PC-3 (cell line): ENCODE data around the gene MCTP2. TPM values are rescaled to one million over a fixed set of nuclear protein-coding genes. Genes with fewer than 3 reads are reported as not detected.

Source experiments
- ATAC-seq: fragments of 200-7000 bp; cut with Tn5 transposase; 2 replicates; pipeline ENCODE4 v1.9.1; 2020; ENCODE audit warnings: mild to moderate bottlenecking, moderate library complexity
- BruUV-seq: library from RNA; stranded (reverse); fragments of 400-500 nt; replicated peaks from 2 replicates; lab custom pipeline; 2021; lab: Mats Ljungman, UMichigan
- CTCF ChIA-PET: fragments of 300-600 bp; sonication (Branson Sonifier 250); formaldehyde crosslinking; loops from one replicate; lab custom pipeline; 2022; ENCODE audit warnings: antibody characterized with exemption; lab: Charles Lee
- POLR2A ChIA-PET: fragments of 300-600 bp; sonication (Branson Sonifier 250); formaldehyde crosslinking; loops from one replicate; lab custom pipeline; 2022; ENCODE audit warnings: antibody characterized with exemption; ENCODE audit not compliant: unreplicated experiment; lab: Charles Lee
- DNase-seq: peaks from one replicate; pipeline ENCODE4 v3.0.0-alpha.2; 2015
- H2AFZ ChIP-seq: fragments of 300-600 bp; sonication (generic); 2 replicates; pipeline ENCODE4 v1.6.0; 2016; ENCODE audit warnings: antibody characterized with exemption, low read length
- H3F3A ChIP-seq: fragments of 300-600 bp; sonication (generic); one replicate; pipeline ENCODE4 v1.6.0; 2017; ENCODE audit warnings: antibody characterized with exemption, low read length, control low read depth, mild to moderate bottlenecking; ENCODE audit not compliant: unreplicated experiment
- H3K27ac ChIP-seq: fragments of 300-600 bp; sonication (generic); 2 replicates; pipeline ENCODE4 v1.5.1; 2016; ENCODE audit warnings: mild to moderate bottlenecking, low read length
- H3K27me3 ChIP-seq: fragments of 300-600 bp; sonication (generic); 2 replicates; pipeline ENCODE4 v1.6.1; 2016; ENCODE audit warnings: low read length, mixed read lengths
- H3K36me3 ChIP-seq: fragments of 300-600 bp; sonication (generic); 2 replicates; pipeline ENCODE4 v1.6.1; 2016; ENCODE audit warnings: low read depth, mixed run types, low read length, mixed read lengths
- H3K4me1 ChIP-seq: fragments of 300-600 bp; sonication (generic); 2 replicates; pipeline ENCODE4 v1.5.1; 2016; ENCODE audit warnings: low read length; ENCODE audit not compliant: insufficient read depth
- H3K4me2 ChIP-seq: fragments of 300-600 bp; sonication (generic); 2 replicates; pipeline ENCODE4 v1.6.0; 2016; ENCODE audit warnings: low read length
- H3K4me3 ChIP-seq: fragments of 300-600 bp; sonication (generic); 2 replicates; pipeline ENCODE4 v1.5.1; 2016; ENCODE audit warnings: mild to moderate bottlenecking, low read length, mixed read lengths
- H3K79me2 ChIP-seq: fragments of 300-600 bp; sonication (generic); 2 replicates; pipeline ENCODE4 v1.6.1; 2017; ENCODE audit warnings: low read length, mixed read lengths
- H3K9ac ChIP-seq: fragments of 300-600 bp; sonication (generic); 2 replicates; pipeline ENCODE4 v1.6.0; 2016; ENCODE audit warnings: mild to moderate bottlenecking, low read length
- H3K9me2 ChIP-seq: fragments of 300-600 bp; sonication (generic); replicated peaks from 2 replicates; pipeline ENCODE4 v1.6.1; 2016; ENCODE audit warnings: mixed run types, low read length, mixed read lengths
- H3K9me3 ChIP-seq: fragments of 300-600 bp; sonication (generic); 2 replicates; pipeline ENCODE4 v1.6.1; 2016; ENCODE audit warnings: low read length, mixed read lengths
- H4K20me1 ChIP-seq: fragments of 300-600 bp; sonication (generic); 2 replicates; pipeline ENCODE4 v1.6.1; 2016; ENCODE audit warnings: low read length, mixed read lengths
- EZH2 ChIP-seq: fragments of 300-600 bp; sonication (generic); IDR thresholded peaks from one replicate; pipeline ENCODE4 v1.6.1; 2017; ENCODE audit warnings: antibody characterized with exemption, mild to moderate bottlenecking, low read length; ENCODE audit not compliant: unreplicated experiment
- EZH2phosphoT487 ChIP-seq: fragments of 300-600 bp; sonication (generic); IDR thresholded peaks from 2 replicates; pipeline ENCODE4 v1.6.1; 2018; ENCODE audit warnings: mild to moderate bottlenecking, antibody characterized with exemption, low read length, borderline replicate concordance
- intact Hi-C: fragments of 100-400 bp; cut with micrococcal nuclease; formaldehyde crosslinking; loops from 2 replicates; pipeline ENCODE4 v1.9.0; 2023
- total RNA-seq: library from RNA; depleted of rRNA; stranded (reverse); fragments of >200 nt; gene quantifications from 2 replicates; pipeline ENCODE4 v1.2.3, GENCODE V29; 2014
- TF ChIP-seq, protein P1 (sequence below): fragments of 300-600 bp; sonication (generic); conservative IDR thresholded peaks from 2 replicates; pipeline ENCODE4 v1.5.1; 2017; ENCODE audit warnings: antibody characterized with exemption, low read depth, mild to moderate bottlenecking, low read length

The MCTP2 gene
- total RNA-seq, 1 experiment from 2014 or later, result 6.2 TPM

GRCh38 chr15:94455297-94455696, 223.9 kb downstream of the MCTP2 start:
- Histone ChIP-seq H4K20me1 (no peaks in the 10 kb centered on the region), H3K4me3 (no peak overlapping the region), H3K4me2 (no peak overlapping the region), H3F3A (no peaks in the 10 kb centered on the region), H3K27ac (no peak overlapping the region), H3K9ac (no peak overlapping the region), H3K9me3 (no peaks in the 10 kb centered on the region), H3K4me1 (no peaks in the 10 kb centered on the region), H3K9me2 (no peaks in the 10 kb centered on the region), H2AFZ (no peak overlapping the region), H3K79me2 (no peaks in the 10 kb centered on the region), H3K36me3 (no peaks in the 10 kb centered on the region), H3K27me3 (no peaks in the 10 kb centered on the region)
- BruUV-seq, result no TSS peak
- TF ChIP-seq, protein P1, sequence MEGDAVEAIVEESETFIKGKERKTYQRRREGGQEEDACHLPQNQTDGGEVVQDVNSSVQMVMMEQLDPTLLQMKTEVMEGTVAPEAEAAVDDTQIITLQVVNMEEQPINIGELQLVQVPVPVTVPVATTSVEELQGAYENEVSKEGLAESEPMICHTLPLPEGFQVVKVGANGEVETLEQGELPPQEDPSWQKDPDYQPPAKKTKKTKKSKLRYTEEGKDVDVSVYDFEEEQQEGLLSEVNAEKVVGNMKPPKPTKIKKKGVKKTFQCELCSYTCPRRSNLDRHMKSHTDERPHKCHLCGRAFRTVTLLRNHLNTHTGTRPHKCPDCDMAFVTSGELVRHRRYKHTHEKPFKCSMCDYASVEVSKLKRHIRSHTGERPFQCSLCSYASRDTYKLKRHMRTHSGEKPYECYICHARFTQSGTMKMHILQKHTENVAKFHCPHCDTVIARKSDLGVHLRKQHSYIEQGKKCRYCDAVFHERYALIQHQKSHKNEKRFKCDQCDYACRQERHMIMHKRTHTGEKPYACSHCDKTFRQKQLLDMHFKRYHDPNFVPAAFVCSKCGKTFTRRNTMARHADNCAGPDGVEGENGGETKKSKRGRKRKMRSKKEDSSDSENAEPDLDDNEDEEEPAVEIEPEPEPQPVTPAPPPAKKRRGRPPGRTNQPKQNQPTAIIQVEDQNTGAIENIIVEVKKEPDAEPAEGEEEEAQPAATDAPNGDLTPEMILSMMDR, result no peak
- TF ChIP-seq EZH2, result no peak
- no peak for TF ChIP-seq EZH2phosphoT487
- ChIA-PET POLR2A (no interaction called here), CTCF (no interaction called here)
- intact Hi-C loops, result no loop called here
- ATAC-seq (no peak), DNase-seq (no peak)

- no peak overlapping the region for H2AFZ ChIP-seq
- H3K9ac ChIP-seq, result no peak overlapping the region
- H3K4me1 ChIP-seq, result no peaks in the 10 kb centered on the region
- H3K27me3 ChIP-seq, result no peaks in the 10 kb centered on the region
- no TSS peak for BruUV-seq
- ChIA-PET POLR2A (no interaction called here), CTCF (no interaction called here)
- ATAC-seq (no peak), DNase-seq (no peak)
- H3F3A ChIP-seq, result no peaks in the 10 kb centered on the region
- TF ChIP-seq EZH2phosphoT487, result no peak
- no peak for TF ChIP-seq EZH2
- TF ChIP-seq, protein P1, result no peak
- no peaks in the 10 kb centered on the region for H4K20me1 ChIP-seq
- no peaks in the 10 kb centered on the region for H3K79me2 ChIP-seq
- no peak overlapping the region for H3K4me2 ChIP-seq
- no peaks in the 10 kb centered on the region for H3K9me3 ChIP-seq
- H3K9me2 ChIP-seq, result no peaks in the 10 kb centered on the region
- H3K4me3 ChIP-seq, result no peak overlapping the region
- no peak overlapping the region for H3K27ac ChIP-seq
- intact Hi-C loops, result no loop called here
- no peaks in the 10 kb centered on the region for H3K36me3 ChIP-seq
Measured at GRCh38 chr15:94456226-94456625, 224.9 kb downstream of the MCTP2 start.

DNA sequence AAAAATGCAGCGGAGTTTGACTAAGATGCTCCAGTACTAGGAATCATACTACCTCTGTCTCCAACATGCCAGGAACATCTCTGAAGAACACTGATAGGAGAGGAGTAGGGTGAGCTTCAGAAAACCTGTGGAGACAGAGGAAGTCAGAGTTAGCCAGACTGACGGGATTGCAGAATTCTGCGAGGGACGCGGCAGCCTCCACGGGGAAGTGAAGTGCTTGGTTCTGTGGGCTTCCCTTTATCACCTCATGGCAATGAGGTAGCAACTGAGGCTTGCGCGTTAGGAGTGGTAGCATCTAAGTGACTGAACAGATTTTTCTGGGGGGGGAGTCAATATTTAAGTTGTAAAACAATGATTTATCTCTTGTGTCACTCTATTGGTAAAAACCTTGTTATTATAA, 226.3 kb downstream of the MCTP2 start:
- Histone ChIP-seq H3K9me2 (no peaks in the 10 kb centered on the region), H3F3A (no peaks in the 10 kb centered on the region), H3K79me2 (no peaks in the 10 kb centered on the region), H3K4me1 (no peaks in the 10 kb centered on the region), H3K9me3 (no peaks in the 10 kb centered on the region), H2AFZ (no peak overlapping the region), H3K36me3 (no peaks in the 10 kb centered on the region), H3K27me3 (no peaks in the 10 kb centered on the region), H4K20me1 (no peaks in the 10 kb centered on the region), H3K27ac (no peak overlapping the region), H3K9ac (no peak overlapping the region), H3K4me3 (no peak overlapping the region), H3K4me2 (no peak overlapping the region)
- no TSS peak for BruUV-seq
- intact Hi-C loops, result no loop called here
- ATAC-seq (no peak), DNase-seq (no peak)
- POLR2A ChIA-PET, result no interaction called here
- no peak for TF ChIP-seq EZH2phosphoT487
- no peak for TF ChIP-seq EZH2
- TF ChIP-seq, protein P1, result no peak
- CTCF ChIA-PET, result no interaction called here
